Liver (tissue), 9 donors: ENCODE measurements around the gene ZNF556. TPM values are rescaled to one million over a fixed set of nuclear protein-coding genes. Genes with fewer than 3 reads are reported as not detected.
"Not testable (repeated sequence)": the region's sequence is repeated elsewhere in the genome, so short reads cannot be mapped to it uniquely, and the experiment has no call there.

Source experiments
- DNase-seq: peaks from one replicate; pipeline ENCODE4 v3.0.0-alpha.2; 2017; ENCODE audit warnings: low spot score
- H3K27ac ChIP-seq, 2 donors: one replicate each; pipeline ENCODE4 v1.7.0; 2013; ENCODE audit warnings: inconsistent platforms in 2 of 2, low read length in 2 of 2, control low read depth in 1 of 2, low read depth in 1 of 2, mild to moderate bottlenecking in 1 of 2
- H3K27me3 ChIP-seq, 4 donors: one replicate each; pipeline versions ENCODE4 v1.6.1 to v1.7.0; 2013; ENCODE audit warnings: low read length in 3 of 4, inconsistent platforms in 1 of 4, mild to moderate bottlenecking in 1 of 4, moderate library complexity in 1 of 4; ENCODE audit not compliant: control insufficient read depth in 4 of 4, insufficient read depth in 4 of 4
- H3K36me3 ChIP-seq, 4 donors: one replicate each; pipeline versions ENCODE4 v1.6.1 to v1.7.0; 2013; ENCODE audit warnings: low read length in 3 of 4, mild to moderate bottlenecking in 3 of 4, low read depth in 1 of 4, moderate library complexity in 1 of 4; ENCODE audit not compliant: control insufficient read depth in 4 of 4, insufficient read depth in 3 of 4
- H3K4me1 ChIP-seq, 4 donors: one replicate each; pipeline versions ENCODE4 v1.6.1 to v1.7.0; 2013; ENCODE audit warnings: low read length in 3 of 4, mild to moderate bottlenecking in 3 of 4, moderate library complexity in 1 of 4; ENCODE audit not compliant: control insufficient read depth in 4 of 4, insufficient read depth in 4 of 4
- H3K4me3 ChIP-seq, 3 donors: one replicate each; pipeline versions ENCODE4 v1.6.1 to v1.7.0; 2013; ENCODE audit warnings: low read length in 3 of 3, control low read depth in 1 of 3, low read depth in 1 of 3, mild to moderate bottlenecking in 1 of 3
- H3K9ac ChIP-seq, 2 donors: one replicate each; pipeline ENCODE4 v1.7.0; 2013; ENCODE audit warnings: low read length in 2 of 2, mild to moderate bottlenecking in 2 of 2, moderate library complexity in 2 of 2, control low read depth in 1 of 2, low read depth in 1 of 2
- H3K9me3 ChIP-seq, 4 donors: one replicate each; pipeline versions ENCODE4 v1.6.1 to v1.7.0; 2013; ENCODE audit warnings: low read length in 3 of 4; ENCODE audit not compliant: control insufficient read depth in 4 of 4
- ATF3 ChIP-seq: IDR thresholded peaks from 2 replicates; pipeline ENCODE4 v1.6.1; 2016; ENCODE audit warnings: antibody characterized with exemption
- CTCF ChIP-seq: fragments of 150-350 bp; IDR thresholded peaks from 2 replicates; pipeline ENCODE4 v1.5.1; 2017; ENCODE audit warnings: improper control_type of control experiment, low read depth, low read length; ENCODE audit not compliant: missing input control
- FOXA2 ChIP-seq: IDR thresholded peaks from 2 replicates; pipeline ENCODE4 v1.6.1; 2016; ENCODE audit warnings: antibody characterized with exemption
- HNF4G ChIP-seq: IDR thresholded peaks from 2 replicates; pipeline ENCODE4 v1.6.1; 2016; ENCODE audit warnings: antibody characterized with exemption
- JUND ChIP-seq, 2 donors: IDR thresholded peaks; 2 replicates each; pipeline ENCODE4 v1.6.1; 2016; ENCODE audit warnings: antibody characterized with exemption in 2 of 2
- MAX ChIP-seq: IDR thresholded peaks from 2 replicates; pipeline ENCODE4 v1.6.1; 2016; ENCODE audit warnings: antibody characterized with exemption
- NR2F2 ChIP-seq: IDR thresholded peaks from 2 replicates; pipeline ENCODE4 v1.6.1; 2016; ENCODE audit warnings: antibody characterized with exemption
- REST ChIP-seq: IDR thresholded peaks from 2 replicates; pipeline ENCODE4 v1.6.1; 2016; ENCODE audit warnings: antibody characterized with exemption, mild to moderate bottlenecking
- RXRA ChIP-seq, 2 donors: IDR thresholded peaks; 2 replicates each; pipeline ENCODE4 v1.6.1; 2017 to 2018; ENCODE audit warnings: antibody characterized with exemption in 2 of 2, mild to moderate bottlenecking in 1 of 2
- SP1 ChIP-seq: IDR thresholded peaks from 2 replicates; pipeline ENCODE4 v1.6.1; 2018; ENCODE audit warnings: antibody characterized with exemption, mild to moderate bottlenecking
- TAF1 ChIP-seq: conservative IDR thresholded peaks from 2 replicates; pipeline ENCODE4 v1.6.1; 2016; ENCODE audit warnings: antibody characterized with exemption, mild to moderate bottlenecking
- YY1 ChIP-seq: IDR thresholded peaks from 2 replicates; pipeline ENCODE4 v1.6.1; 2016; ENCODE audit warnings: antibody characterized with exemption, mild to moderate bottlenecking
- WGBS: extraction: QIAGEN DNeasy Blood & Tissue Kit; methylation state at CpG from one replicate; pipeline ENCODE4 v1.1.7; 2013; 5-methylcytosine and 5-hydroxymethylcytosine counted together
- polyA plus RNA-seq, 2 donors: library from polyadenylated mRNA; stranded (reverse) in 1 of 2; unstranded in 1 of 2; fragments of 200-250 nt in 1 of 2; fragments of >200 nt in 1 of 2; fragmentation: Nextera tagmentation in 1 of 2; extraction: Ambion mirVana in 1 of 2; gene quantifications; one replicate each; pipeline versions ENCODE4 v1.2.1 to v1.2.3, GENCODE V29; 2013 to 2015
- total RNA-seq, 2 donors: library from RNA; depleted of rRNA; stranded (reverse); fragments of >200 nt; gene quantifications; one replicate each; pipeline ENCODE4 v1.2.3, GENCODE V29; 2014
- donor health status: healthy.
- donor health status: healthy.
- donor health status: healthy.
- donor health status: healthy.
- donor health status: healthy.

The ZNF556 gene
- total and polyA plus RNA-seq, 4 donors, result 0.08 TPM; not detected in 3

- Histone ChIP-seq H3K36me3 (no peaks in the 10 kb centered on the region), H3K27me3 (no peaks in the 10 kb centered on the region), H3K4me1 (no peaks in the 10 kb centered on the region), H3K4me3 (no peak overlapping the region), H3K27ac (no peak overlapping the region), H3K9me3 (no peaks in the 10 kb centered on the region), H3K9ac (no peak overlapping the region)
- WGBS, result 60% methylated on average over 37 of the region's 37 CpGs
- no peak for DNase-seq
- TF ChIP-seq CTCF, result peak; percentile 1
- no peak for TF ChIP-seq YY1
- no peak for TF ChIP-seq SP1
These were observed 21.6 kb downstream of the ZNF556 start for GRCh38 chr19:2888731-2889224.

- H3K9me3 ChIP-seq, H3K27me3 ChIP-seq, H3K36me3 ChIP-seq, H3K4me1 ChIP-seq, H3K27ac ChIP-seq, DNase-seq, H3K9ac ChIP-seq, H3K4me3 ChIP-seq: not testable (repeated sequence)
- WGBS, result 84% methylated on average over 8 of the region's 8 CpGs
These were observed 23.4 kb downstream of the ZNF556 start for GRCh38 chr19:2890531-2890930.

- Histone ChIP-seq H3K9ac (no peak overlapping the region), H3K4me3 (no peak overlapping the region), H3K27ac (no peak overlapping the region), H3K36me3 (no peaks in the 10 kb centered on the region), H3K9me3 (peaks cover 6 to 9% (median 8%) of the 10 kb centered on the region in 4 donors), H3K4me1 (peaks cover 2 to 7% (median 4%) of the 10 kb centered on the region in 4 donors), H3K27me3 (no peaks in the 10 kb centered on the region)
- WGBS, result 68% methylated on average over 8 of the region's 8 CpGs
- no peak for TF ChIP-seq NR2F2
- TF ChIP-seq JUND (IDR thresholded peaks at IDR 0.05), result no peak
- TF ChIP-seq ATF3, result no peak
- no peak for TF ChIP-seq HNF4G
- TF ChIP-seq REST, result no peak
- no peak for TF ChIP-seq YY1
- no peak for TF ChIP-seq FOXA2
- no peak for TF ChIP-seq MAX
- TF ChIP-seq RXRA (IDR thresholded peaks at IDR 0.05), result no peak
- TF ChIP-seq TAF1, result no peak
- DNase-seq, result no peak
These were observed 29.6 kb downstream of the ZNF556 start for GRCh38 chr19:2896694-2897093.
